Lower leg skin (tissue), 4 donors: ENCODE results near the gene LRRC46. TPM values are rescaled to one million over a fixed set of nuclear protein-coding genes. Genes with fewer than 3 reads are reported as not detected.

Experiments
- DNase-seq, 2 donors: peaks; one replicate each; pipeline ENCODE4 v3.0.0-alpha.2; 2019; ENCODE audit warnings: low spot score in 2 of 2
- H3K4me3 ChIP-seq: fragments of 200-600 bp; sonication (generic); 2 replicates; pipeline ENCODE4 v1.5.1; 2017; ENCODE audit warnings: mild to moderate bottlenecking, low read depth; ENCODE audit not compliant: poor library complexity, severe bottlenecking
- POLR2A ChIP-seq, 2 donors: fragments of 450-650 bp; IDR thresholded peaks; one replicate each; pipeline ENCODE4 v1.6.1; 2016 to 2017; ENCODE audit warnings: antibody characterized with exemption in 2 of 2, mild to moderate bottlenecking in 1 of 2, moderate library complexity in 1 of 2
- WGBS, 2 donors: methylation state at CpG; one replicate each; pipeline ENCODE4 v1.1.5; 2018; 5-methylcytosine and 5-hydroxymethylcytosine counted together
- intact Hi-C: fragments of 100-400 bp; cut with DNase I; formaldehyde crosslinking; loops from one replicate; pipeline ENCODE4 v1.15.0; 2023; ENCODE audit warnings: low total_unique reads
- total RNA-seq, 4 donors: library from RNA; depleted of rRNA; stranded (reverse); fragments of >200 nt; gene quantifications; one replicate each; pipeline ENCODE4 v1.1.0, GENCODE V29; 2016
- TF ChIP-seq, protein P1 (sequence below), 3 donors: fragments of 450-650 bp; IDR thresholded peaks; one replicate each; pipeline ENCODE4 v1.5.1; 2016; ENCODE audit warnings: antibody characterized with exemption in 3 of 3, mild to moderate bottlenecking in 3 of 3, moderate library complexity in 2 of 3

Gene LRRC46
- total RNA-seq, 4 donors from 2014 or later: not detected

GRCh38 chr17:47879028-47879585 is 47.6 kb downstream of the LRRC46 start:
- 73 to 76% methylated on average over 2 of the region's 2 CpGs for WGBS, 2 donors
- intact Hi-C loops: no loop called here
- TF ChIP-seq POLR2A (IDR thresholded peaks at IDR 0.05): no peak
- TF ChIP-seq, protein P1, sequence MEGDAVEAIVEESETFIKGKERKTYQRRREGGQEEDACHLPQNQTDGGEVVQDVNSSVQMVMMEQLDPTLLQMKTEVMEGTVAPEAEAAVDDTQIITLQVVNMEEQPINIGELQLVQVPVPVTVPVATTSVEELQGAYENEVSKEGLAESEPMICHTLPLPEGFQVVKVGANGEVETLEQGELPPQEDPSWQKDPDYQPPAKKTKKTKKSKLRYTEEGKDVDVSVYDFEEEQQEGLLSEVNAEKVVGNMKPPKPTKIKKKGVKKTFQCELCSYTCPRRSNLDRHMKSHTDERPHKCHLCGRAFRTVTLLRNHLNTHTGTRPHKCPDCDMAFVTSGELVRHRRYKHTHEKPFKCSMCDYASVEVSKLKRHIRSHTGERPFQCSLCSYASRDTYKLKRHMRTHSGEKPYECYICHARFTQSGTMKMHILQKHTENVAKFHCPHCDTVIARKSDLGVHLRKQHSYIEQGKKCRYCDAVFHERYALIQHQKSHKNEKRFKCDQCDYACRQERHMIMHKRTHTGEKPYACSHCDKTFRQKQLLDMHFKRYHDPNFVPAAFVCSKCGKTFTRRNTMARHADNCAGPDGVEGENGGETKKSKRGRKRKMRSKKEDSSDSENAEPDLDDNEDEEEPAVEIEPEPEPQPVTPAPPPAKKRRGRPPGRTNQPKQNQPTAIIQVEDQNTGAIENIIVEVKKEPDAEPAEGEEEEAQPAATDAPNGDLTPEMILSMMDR (IDR thresholded peaks at IDR 0.05): no peak
- DNase-seq: no peak
- H3K4me3 ChIP-seq: no peak overlapping the region

DNA sequence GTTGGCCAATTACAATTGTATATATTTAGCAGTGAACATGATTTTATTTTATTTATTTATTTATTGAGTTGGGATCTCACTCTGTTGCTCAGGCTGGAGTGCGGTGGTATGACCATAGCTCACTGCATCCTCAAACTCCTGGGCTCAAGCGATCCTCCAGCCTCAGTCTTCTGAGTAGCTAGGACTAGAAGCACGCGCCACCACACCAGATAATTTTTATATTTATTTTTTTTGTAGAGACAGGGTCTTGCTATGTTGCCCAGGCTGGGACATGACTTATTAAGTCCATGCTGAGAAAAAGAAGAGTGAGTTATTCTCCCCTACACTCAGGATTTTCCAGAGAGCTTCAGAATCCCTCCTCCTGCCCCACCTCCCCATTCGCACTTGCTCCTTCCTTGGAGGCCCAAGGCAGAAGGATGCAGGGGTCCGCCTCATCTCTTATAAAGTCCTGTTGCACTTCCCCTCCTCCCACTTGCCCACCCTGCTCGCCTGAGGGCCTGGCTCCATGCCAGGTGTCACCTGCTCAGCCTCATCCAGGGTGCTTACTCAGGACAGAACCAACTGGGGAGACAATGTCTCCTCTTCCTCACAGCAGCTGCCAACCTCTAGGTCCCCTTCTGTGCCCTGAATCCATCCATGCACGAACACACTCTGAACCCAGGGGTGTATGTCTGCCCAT is 48.4 kb downstream of the LRRC46 start:
- no peak overlapping the region for H3K4me3 ChIP-seq
- TF ChIP-seq, protein P1 (IDR thresholded peaks at IDR 0.05): no peak
- no peak for TF ChIP-seq POLR2A (IDR thresholded peaks at IDR 0.05)
- WGBS, 2 donors: 80 to 88% methylated on average over 8 of the region's 8 CpGs
- intact Hi-C loops: loop anchor here (2.0 kb wide), 1 partner anchor 43 kb away; no protein-coding TSS in a partner anchor
- DNase-seq: no peak

- no peak overlapping the region for H3K4me3 ChIP-seq
- 5 to 21% methylated on average over 7 of the region's 7 CpGs for WGBS, 2 donors
- intact Hi-C loops: no loop called here
- no peak for TF ChIP-seq POLR2A (IDR thresholded peaks at IDR 0.05)
- TF ChIP-seq, protein P1 (IDR thresholded peaks at IDR 0.05): no peak
- no peak for DNase-seq
Observed at GRCh38 chr17:47882247-47882646, 50.8 kb downstream of the LRRC46 start.

- WGBS, 2 donors: 63 to 78% methylated on average over 9 of the region's 9 CpGs
- intact Hi-C loops: no loop called here
Observed at GRCh38 chr17:47882695-47883588, 51.5 kb downstream of the LRRC46 start.

DNA sequence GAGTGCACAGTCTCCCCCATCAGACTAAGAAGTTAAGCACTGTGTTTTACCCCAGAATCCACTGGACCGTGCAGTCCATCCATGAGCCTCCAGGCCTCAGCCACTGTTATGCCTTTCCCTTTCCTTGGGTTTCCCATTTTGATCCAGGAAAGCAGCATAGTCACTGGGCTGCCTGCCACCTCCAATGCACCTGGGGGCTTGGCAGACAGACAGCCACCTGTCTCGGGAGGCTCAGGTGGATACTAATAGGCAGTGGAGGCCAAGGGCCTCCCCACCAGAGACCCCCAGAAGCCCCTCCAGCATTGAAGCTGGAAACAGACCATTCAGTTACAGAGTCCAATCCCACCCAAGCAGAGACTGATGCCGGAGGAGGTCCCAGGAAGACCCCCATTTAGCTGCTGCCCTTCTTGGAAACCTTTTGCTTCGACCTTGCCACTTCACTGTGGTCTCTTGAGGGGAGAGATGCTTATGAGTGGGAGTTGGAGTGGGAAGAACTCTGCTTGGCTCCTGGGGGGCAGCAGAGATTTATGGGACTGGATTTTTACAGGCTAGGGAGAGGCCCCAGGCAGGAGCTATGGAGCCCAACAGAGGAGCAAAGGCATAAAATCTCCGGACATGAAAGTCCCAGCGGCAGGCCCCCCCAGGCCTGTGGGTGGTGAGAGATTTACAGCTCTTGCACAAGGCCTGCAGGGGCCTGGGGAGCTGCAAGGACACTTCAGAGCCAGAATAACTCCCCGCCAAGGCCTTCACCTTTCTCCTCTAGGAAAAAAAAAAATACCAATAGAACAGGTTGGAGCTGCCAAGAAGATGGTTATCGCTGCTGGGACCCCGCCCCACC is 52.3 kb downstream of the LRRC46 start:
- 32 to 59% methylated on average over 9 of the region's 9 CpGs for WGBS, 2 donors
- no peak for TF ChIP-seq POLR2A (IDR thresholded peaks at IDR 0.05)
- TF ChIP-seq, protein P1 (IDR thresholded peaks at IDR 0.05): no peak
- no peak overlapping the region for H3K4me3 ChIP-seq
- intact Hi-C loops: no loop called here
- no peak for DNase-seq

More at GRCh38 chr17:47882695-47883588, 51.5 kb downstream of the LRRC46 start:
- TF ChIP-seq POLR2A (IDR thresholded peaks at IDR 0.05): no peak
- TF ChIP-seq, protein P1 (IDR thresholded peaks at IDR 0.05): no peak
- H3K4me3 ChIP-seq: no peak overlapping the region
- no peak for DNase-seq
